PC-3 (cell line): Measurements from ENCODE around the gene KIAA0586. TPM values are rescaled to one million over a fixed set of nuclear protein-coding genes. Genes with fewer than 3 reads are reported as not detected.

Source experiments
- ATAC-seq: fragments of 200-7000 bp; cut with Tn5 transposase; 2 replicates; pipeline ENCODE4 v1.9.1; 2020; ENCODE audit warnings: mild to moderate bottlenecking, moderate library complexity
- BruUV-seq: library from RNA; stranded (reverse); fragments of 400-500 nt; replicated peaks from 2 replicates; lab custom pipeline; 2021; lab: Mats Ljungman, UMichigan
- CTCF ChIA-PET: fragments of 300-600 bp; sonication (Branson Sonifier 250); formaldehyde crosslinking; loops from one replicate; lab custom pipeline; 2022; ENCODE audit warnings: antibody characterized with exemption; lab: Charles Lee
- POLR2A ChIA-PET: fragments of 300-600 bp; sonication (Branson Sonifier 250); formaldehyde crosslinking; loops from one replicate; lab custom pipeline; 2022; ENCODE audit warnings: antibody characterized with exemption; ENCODE audit not compliant: unreplicated experiment; lab: Charles Lee
- DNase-seq: peaks from one replicate; pipeline ENCODE4 v3.0.0-alpha.2; 2015
- H2AFZ ChIP-seq: fragments of 300-600 bp; sonication (generic); 2 replicates; pipeline ENCODE4 v1.6.0; 2016; ENCODE audit warnings: antibody characterized with exemption, low read length
- H3F3A ChIP-seq: fragments of 300-600 bp; sonication (generic); one replicate; pipeline ENCODE4 v1.6.0; 2017; ENCODE audit warnings: antibody characterized with exemption, low read length, control low read depth, mild to moderate bottlenecking; ENCODE audit not compliant: unreplicated experiment
- H3K27ac ChIP-seq: fragments of 300-600 bp; sonication (generic); 2 replicates; pipeline ENCODE4 v1.5.1; 2016; ENCODE audit warnings: mild to moderate bottlenecking, low read length
- H3K27me3 ChIP-seq: fragments of 300-600 bp; sonication (generic); 2 replicates; pipeline ENCODE4 v1.6.1; 2016; ENCODE audit warnings: low read length, mixed read lengths
- H3K36me3 ChIP-seq: fragments of 300-600 bp; sonication (generic); 2 replicates; pipeline ENCODE4 v1.6.1; 2016; ENCODE audit warnings: low read depth, mixed run types, low read length, mixed read lengths
- H3K4me1 ChIP-seq: fragments of 300-600 bp; sonication (generic); 2 replicates; pipeline ENCODE4 v1.5.1; 2016; ENCODE audit warnings: low read length; ENCODE audit not compliant: insufficient read depth
- H3K4me2 ChIP-seq: fragments of 300-600 bp; sonication (generic); 2 replicates; pipeline ENCODE4 v1.6.0; 2016; ENCODE audit warnings: low read length
- H3K4me3 ChIP-seq: fragments of 300-600 bp; sonication (generic); 2 replicates; pipeline ENCODE4 v1.5.1; 2016; ENCODE audit warnings: mild to moderate bottlenecking, low read length, mixed read lengths
- H3K79me2 ChIP-seq: fragments of 300-600 bp; sonication (generic); 2 replicates; pipeline ENCODE4 v1.6.1; 2017; ENCODE audit warnings: low read length, mixed read lengths
- H3K9ac ChIP-seq: fragments of 300-600 bp; sonication (generic); 2 replicates; pipeline ENCODE4 v1.6.0; 2016; ENCODE audit warnings: mild to moderate bottlenecking, low read length
- H3K9me2 ChIP-seq: fragments of 300-600 bp; sonication (generic); replicated peaks from 2 replicates; pipeline ENCODE4 v1.6.1; 2016; ENCODE audit warnings: mixed run types, low read length, mixed read lengths
- H3K9me3 ChIP-seq: fragments of 300-600 bp; sonication (generic); 2 replicates; pipeline ENCODE4 v1.6.1; 2016; ENCODE audit warnings: low read length, mixed read lengths
- H4K20me1 ChIP-seq: fragments of 300-600 bp; sonication (generic); 2 replicates; pipeline ENCODE4 v1.6.1; 2016; ENCODE audit warnings: low read length, mixed read lengths
- CTCF ChIP-seq: fragments of 300-600 bp; sonication (generic); conservative IDR thresholded peaks from 2 replicates; pipeline ENCODE4 v1.5.1; 2017; ENCODE audit warnings: antibody characterized with exemption, low read depth, mild to moderate bottlenecking, low read length
- EZH2 ChIP-seq: fragments of 300-600 bp; sonication (generic); IDR thresholded peaks from one replicate; pipeline ENCODE4 v1.6.1; 2017; ENCODE audit warnings: antibody characterized with exemption, mild to moderate bottlenecking, low read length; ENCODE audit not compliant: unreplicated experiment
- EZH2phosphoT487 ChIP-seq: fragments of 300-600 bp; sonication (generic); IDR thresholded peaks from 2 replicates; pipeline ENCODE4 v1.6.1; 2018; ENCODE audit warnings: mild to moderate bottlenecking, antibody characterized with exemption, low read length, borderline replicate concordance
- intact Hi-C: fragments of 100-400 bp; cut with micrococcal nuclease; formaldehyde crosslinking; loops from 2 replicates; pipeline ENCODE4 v1.9.0; 2023
- total RNA-seq: library from RNA; depleted of rRNA; stranded (reverse); fragments of >200 nt; gene quantifications from 2 replicates; pipeline ENCODE4 v1.2.3, GENCODE V29; 2014; rRNA removed

Gene KIAA0586
- total RNA-seq, 1 experiment from 2014 or later: 50.3 TPM

GRCh38 chr14:58598804-58599525 is 171.4 kb downstream of the KIAA0586 start:
- intact Hi-C loops: no loop called here
- Histone ChIP-seq H3K4me2 (no peak overlapping the region), H3K9ac (no peak overlapping the region), H3K27me3 (peaks cover 33% of the 10 kb centered on the region), H3K4me3 (no peak overlapping the region), H3K9me2 (no peaks in the 10 kb centered on the region), H3K27ac (no peak overlapping the region), H3K4me1 (no peaks in the 10 kb centered on the region), H3K36me3 (no peaks in the 10 kb centered on the region), H4K20me1 (no peaks in the 10 kb centered on the region), H3K9me3 (no peaks in the 10 kb centered on the region), H2AFZ (no peak overlapping the region), H3F3A (no peaks in the 10 kb centered on the region), H3K79me2 (no peaks in the 10 kb centered on the region)
- no peak for ATAC-seq
- POLR2A ChIA-PET: no interaction called here
- TF ChIP-seq EZH2phosphoT487 (no peak), CTCF (no peak), EZH2 (no peak)
- BruUV-seq: no TSS peak
- DNase-seq: no peak
- CTCF ChIA-PET: no interaction called here

DNA sequence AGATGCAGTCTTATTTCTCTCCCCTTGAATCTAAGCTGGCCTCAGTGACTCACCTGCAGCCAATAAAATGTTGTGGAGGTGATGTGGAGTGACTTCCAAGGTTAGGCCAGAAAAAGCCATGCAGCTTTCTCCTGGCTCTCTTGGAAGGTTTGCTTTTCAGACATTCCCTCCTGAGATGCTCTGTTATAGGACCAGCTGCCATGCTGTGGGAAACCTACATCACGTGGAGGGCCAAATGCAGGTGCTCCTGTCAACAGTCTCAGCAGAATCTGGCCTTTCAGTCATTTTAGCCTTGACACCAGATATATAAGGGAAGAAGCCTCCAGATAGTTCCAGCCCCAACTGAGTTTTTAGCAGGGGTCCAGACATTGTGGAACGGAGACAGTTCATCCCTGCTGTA is 172.2 kb downstream of the KIAA0586 start:
- no peaks in the 10 kb centered on the region for H3K9me2 ChIP-seq
- no peaks in the 10 kb centered on the region for H3K9me3 ChIP-seq
- H4K20me1 ChIP-seq: no peaks in the 10 kb centered on the region
- ChIA-PET POLR2A (no interaction called here), CTCF (no interaction called here)
- DNase-seq (no peak), ATAC-seq (0 out of 2 replicates have a peak, but pooled peaks have one; percentile 11)
- H3K4me3 ChIP-seq: no peak overlapping the region
- H3K27ac ChIP-seq: no peak overlapping the region
- no peaks in the 10 kb centered on the region for H3K79me2 ChIP-seq
- H3K4me1 ChIP-seq: no peaks in the 10 kb centered on the region
- H3K27me3 ChIP-seq: peaks cover 40% of the 10 kb centered on the region
- no peaks in the 10 kb centered on the region for H3K36me3 ChIP-seq
- TF ChIP-seq EZH2phosphoT487 (no peak), CTCF (no peak), EZH2 (no peak)
- no peaks in the 10 kb centered on the region for H3F3A ChIP-seq
- intact Hi-C loops: no loop called here
- H2AFZ ChIP-seq: no peak overlapping the region
- no TSS peak for BruUV-seq
- no peak overlapping the region for H3K4me2 ChIP-seq
- H3K9ac ChIP-seq: no peak overlapping the region

Other genes with a start within 250 kb of the KIAA0586 start
- 118 and 126 TPM in 2 replicates for gene ACTR10, start 227.6 kb upstream of the KIAA0586 start, total RNA-seq
- 669 and 700 TPM in 2 replicates for gene PSMA3, start 182.9 kb upstream of the KIAA0586 start, total RNA-seq
- 7.3 and 11.3 TPM in 2 replicates for gene ARID4A, start 129.2 kb upstream of the KIAA0586 start, total RNA-seq
- gene TOMM20L, start 31.8 kb upstream of the KIAA0586 start, total RNA-seq: not detected in 2 replicates
- gene TIMM9, start 188 bp upstream of the KIAA0586 start, total RNA-seq: 105 and 155 TPM in 2 replicates
- gene DACT1, start 210.2 kb downstream of the KIAA0586 start, total RNA-seq: 0.40 and 1.8 TPM in 2 replicates